ENCODE measurements around the gene NEXN. TPM values are rescaled to one million over a fixed set of nuclear protein-coding genes. Genes with fewer than 3 reads are reported as not detected.

The NEXN gene
- polyA plus RNA-seq, 1 experiment: 7.8 TPM

DNA sequence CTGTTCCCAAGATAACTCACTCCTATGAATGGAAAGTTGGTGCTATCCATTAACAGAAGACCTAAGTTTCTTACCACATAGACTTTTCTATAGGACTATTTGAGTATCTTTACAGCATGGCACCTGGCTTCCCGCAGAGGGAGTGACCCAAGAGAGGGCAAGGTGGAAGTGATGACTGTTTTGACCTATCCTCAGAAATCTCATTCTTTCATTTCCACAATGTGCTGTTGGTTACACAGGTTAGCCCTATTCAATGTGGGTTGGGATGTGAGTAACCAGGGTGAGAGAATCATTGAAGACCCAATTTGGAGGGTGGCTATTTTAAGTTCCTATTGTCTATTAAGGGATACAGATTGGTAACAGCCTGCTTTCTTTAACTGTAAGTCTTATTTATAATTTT, 38.3 kb upstream of the NEXN start:
- no peaks in the 10 kb centered on the region for H3K27me3 ChIP-seq (ENCODE audit: control insufficient read depth, insufficient read depth, low read length)
- POLR2A ChIA-PET: no interaction called here
- TF ChIP-seq CTCF (IDR thresholded peaks at IDR 0.05; ENCODE audit: insufficient read depth, low read depth, low read length): no peak
- no peak for DNase-seq (ENCODE audit: low read depth)
- CTCF ChIA-PET: no interaction called here
- H3K36me3 ChIP-seq (ENCODE audit: control insufficient read depth, insufficient read depth, low read length): no peaks in the 10 kb centered on the region
- no peak overlapping the region for H3K4me3 ChIP-seq (ENCODE audit: low read depth, low read length)

- no peak for TF ChIP-seq CTCF (IDR thresholded peaks at IDR 0.05; ENCODE audit: insufficient read depth, low read depth, low read length)
- POLR2A ChIA-PET: interaction anchor here (0.5 to 0.7 kb wide), 2 partner anchors 35 to 102 kb away, joined by 4 to 6 read pairs; no protein-coding TSS in a partner anchor
- no peak for DNase-seq (ENCODE audit: low read depth)
- Histone ChIP-seq H3K27me3 (ENCODE audit: control insufficient read depth, insufficient read depth, low read length) (no peaks in the 10 kb centered on the region), H3K4me3 (ENCODE audit: low read depth, low read length) (no peak overlapping the region), H3K36me3 (ENCODE audit: control insufficient read depth, insufficient read depth, low read length) (peaks cover 2% of the 10 kb centered on the region; the same call in 1 of the 2 replicates)
- CTCF ChIA-PET: no interaction called here
Measured at GRCh38 chr1:77857552-77857951, 30.9 kb upstream of the NEXN start.

DNA sequence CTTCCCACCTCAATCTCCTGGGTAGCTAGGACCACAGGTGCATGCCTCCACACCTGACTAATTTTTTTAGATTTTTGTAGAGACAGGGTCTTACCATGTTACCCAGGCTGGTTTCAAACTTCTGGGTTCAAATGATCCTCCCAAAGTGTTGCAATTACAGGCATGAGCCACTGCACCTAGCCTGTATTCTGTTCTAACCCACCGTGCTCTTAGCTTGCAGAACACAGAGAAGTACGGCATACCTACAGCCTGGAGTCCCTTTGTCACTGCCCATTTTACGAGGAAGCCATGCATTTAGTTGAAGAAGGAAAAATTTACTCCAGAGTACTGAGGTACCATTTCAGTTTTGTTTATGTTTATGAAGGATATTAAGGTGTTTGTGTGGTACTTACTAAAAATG, 29.7 kb upstream of the NEXN start:
- peaks cover 2% of the 10 kb centered on the region; the same call in 1 of the 2 replicates for H3K36me3 ChIP-seq (ENCODE audit: control insufficient read depth, insufficient read depth, low read length)
- ChIA-PET CTCF (interaction anchor here (0.8 to 1.0 kb wide), 2 partner anchors 9 to 13 kb away, joined by 3 read pairs; no protein-coding TSS in a partner anchor), POLR2A (no interaction called here)
- no peaks in the 10 kb centered on the region for H3K27me3 ChIP-seq (ENCODE audit: control insufficient read depth, insufficient read depth, low read length)
- DNase-seq (ENCODE audit: low read depth): no peak
- H3K4me3 ChIP-seq (ENCODE audit: low read depth, low read length): no peak overlapping the region
- no peak for TF ChIP-seq CTCF (IDR thresholded peaks at IDR 0.05; ENCODE audit: insufficient read depth, low read depth, low read length)

- no peak overlapping the region for H3K4me3 ChIP-seq (ENCODE audit: low read depth, low read length)
- CTCF ChIA-PET: no interaction called here
- POLR2A ChIA-PET: no interaction called here
- TF ChIP-seq CTCF (IDR thresholded peaks at IDR 0.05; ENCODE audit: insufficient read depth, low read depth, low read length): no peak
- no peak for DNase-seq (ENCODE audit: low read depth)
- no peaks in the 10 kb centered on the region for H3K27me3 ChIP-seq (ENCODE audit: control insufficient read depth, insufficient read depth, low read length)
- H3K36me3 ChIP-seq (ENCODE audit: control insufficient read depth, insufficient read depth, low read length): peaks cover 2% of the 10 kb centered on the region; the same call in 1 of the 2 replicates
Measured at GRCh38 chr1:77859248-77859647, 29.2 kb upstream of the NEXN start.

DNA sequence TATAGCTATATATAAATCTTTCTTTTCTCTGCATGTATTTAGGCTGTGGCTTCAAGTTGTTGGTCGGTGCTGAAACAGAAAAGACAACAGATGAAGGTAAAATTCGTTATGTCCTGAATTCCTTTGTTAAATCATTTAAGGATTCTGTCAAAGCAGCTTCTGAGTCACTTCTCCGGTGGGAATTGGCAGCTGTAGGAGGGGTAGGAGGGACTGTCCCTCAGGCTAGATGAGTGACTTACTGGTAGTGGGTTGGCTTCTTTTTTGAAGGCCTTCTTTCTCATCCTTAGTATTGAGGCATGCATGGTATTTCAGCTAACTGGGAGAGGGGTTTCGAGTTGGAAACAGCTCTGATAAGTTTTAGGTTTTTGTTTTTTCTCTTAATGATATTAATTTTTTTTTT, 22.1 kb upstream of the NEXN start:
- H3K36me3 ChIP-seq (ENCODE audit: control insufficient read depth, insufficient read depth, low read length): peaks cover 6% of the 10 kb centered on the region
- ChIA-PET CTCF (no interaction called here), POLR2A (interaction anchor here (0.5 kb wide), 1 partner anchor 75 kb away, joined by 3 read pairs; no protein-coding TSS in a partner anchor)
- no peaks in the 10 kb centered on the region for H3K27me3 ChIP-seq (ENCODE audit: control insufficient read depth, insufficient read depth, low read length)
- no peak for DNase-seq (ENCODE audit: low read depth)
- TF ChIP-seq CTCF (IDR thresholded peaks at IDR 0.05; ENCODE audit: insufficient read depth, low read depth, low read length): no peak
- no peak overlapping the region for H3K4me3 ChIP-seq (ENCODE audit: low read depth, low read length)
